Gastrocnemius medialis (tissue), 4 donors: Measurements from ENCODE around the gene REXO5. TPM values are rescaled to one million over a fixed set of nuclear protein-coding genes. Genes with fewer than 3 reads are reported as not detected.

ENCODE experiments used
- ATAC-seq, 2 donors: fragments of 150-250 bp; one replicate each; pipeline ENCODE4 v1.9.1; 2016
- DNase-seq, 2 donors: peaks; one replicate each; pipeline ENCODE4 v3.0.0-alpha.2; 2019
- H3K27ac ChIP-seq, 4 donors: fragments of 200-600 bp; sonication (generic); 1 replicate in 1 of 4; 2 replicates in 3 of 4; pipeline ENCODE4 v1.5.1; 2016 to 2018; ENCODE audit warnings: mild to moderate bottlenecking in 2 of 4, moderate library complexity in 1 of 4
- H3K27me3 ChIP-seq, 3 donors: fragments of 200-600 bp; sonication (generic) in 2 of 3; 1 replicate in 1 of 3; 2 replicates in 2 of 3; pipeline versions ENCODE4 v1.5.1 to v1.6.0; 2016 to 2019; ENCODE audit warnings: mild to moderate bottlenecking in 1 of 3, moderate library complexity in 1 of 3
- H3K36me3 ChIP-seq, 2 donors: fragments of 200-600 bp; sonication (generic) in 1 of 2; one replicate each; pipeline ENCODE4 v1.5.1; 2017 to 2018
- H3K4me1 ChIP-seq, 2 donors: fragments of 200-600 bp; sonication (generic) in 1 of 2; one replicate each; pipeline ENCODE4 v1.5.1; 2016 to 2017; ENCODE audit warnings: mild to moderate bottlenecking in 2 of 2
- H3K4me3 ChIP-seq, 4 donors: fragments of 200-600 bp; sonication (generic) in 3 of 4; 1 replicate in 1 of 4; 2 replicates in 3 of 4; pipeline ENCODE4 v1.5.1; 2016 to 2019; ENCODE audit warnings: mild to moderate bottlenecking in 2 of 4
- H3K9me3 ChIP-seq, 3 donors: fragments of 200-600 bp; sonication (generic) in 2 of 3; 1 replicate in 1 of 3; 2 replicates in 2 of 3; pipeline ENCODE4 v1.5.1; 2016 to 2019
- CTCF ChIP-seq, 5 experiments: fragments of 450-650 bp in 3 of 5; fragments of 200-600 bp in 2 of 5; sonication (generic) in 2 of 5; IDR thresholded peaks in 4 of 5; conservative IDR thresholded peaks in 1 of 5; 1 replicate in 4 of 5; 2 replicates in 1 of 5; pipeline ENCODE4 v1.5.1; 2016 to 2019; ENCODE audit warnings: antibody characterized with exemption in 5 of 5, mild to moderate bottlenecking in 3 of 5, moderate library complexity in 3 of 5
- POLR2A ChIP-seq, 2 donors: fragments of 450-650 bp; IDR thresholded peaks; one replicate each; pipeline ENCODE4 v1.6.1; 2017; ENCODE audit warnings: antibody characterized with exemption in 2 of 2, mild to moderate bottlenecking in 2 of 2, moderate library complexity in 2 of 2
- in situ Hi-C, 4 donors: fragments of 200-750 bp; cut with MboI; loops; one replicate each; pipeline versions ENCODE4 v1.15.0 to v1.8.0; 2017; ENCODE audit warnings: low sequenced_read_pairs in 4 of 4
- intact Hi-C: fragments of 100-400 bp; cut with DNase I; formaldehyde crosslinking; loops from one replicate; pipeline ENCODE4 v1.15.1; 2023; ENCODE audit warnings: low total_unique reads
- total RNA-seq, 4 donors: library from RNA; depleted of rRNA; stranded (reverse); fragments of >200 nt; gene quantifications; one replicate each; pipeline versions ENCODE4 v1.1.0 to v1.2.3, GENCODE V29; 2016

The REXO5 gene
- total RNA-seq, 4 donors from 2014 or later: 0.52 to 3.1 (median 1.6) TPM

GRCh38 chr16:20853981-20854620, 47.8 kb downstream of the REXO5 start:
- peaks cover 25 to 36% of the 10 kb centered on the region in 2 donors for H3K4me1 ChIP-seq

GRCh38 chr16:20854963-20855362, 48.6 kb downstream of the REXO5 start:
- no peak for DNase-seq
- Histone ChIP-seq H3K36me3 (peaks cover 0 to 13% of the 10 kb centered on the region in 2 donors), H3K4me3 (no peak overlapping the region), H3K4me1 (peaks cover 31 to 43% of the 10 kb centered on the region in 2 donors), H3K27ac (no peak overlapping the region), H3K27me3 (no peaks in the 10 kb centered on the region), H3K9me3 (no peaks in the 10 kb centered on the region)
- in situ Hi-C loops: loop anchor here (5.0 to 25.0 kb wide), 5 partner anchors 60 to 432 kb away; partner anchors contain the start of gene CRYM (in 1 of the 4)
- TF ChIP-seq CTCF (IDR thresholded peaks at IDR 0.05 in 4 of 5, conservative IDR thresholded peaks at IDR 0.05 in 1 of 5) (no peak), POLR2A (IDR thresholded peaks at IDR 0.05) (no peak)
- no peak for ATAC-seq
- intact Hi-C loops: no loop called here

More at GRCh38 chr16:20853981-20854620, 47.8 kb downstream of the REXO5 start:
- in situ Hi-C loops (loop anchor here in 3 of 4 donors (5.0 to 25.0 kb wide), 5 partner anchors 61 to 433 kb away; partner anchors contain the start of gene CRYM (in 1 of the 3)), intact Hi-C loops (no loop called here)
- no peak for DNase-seq
- no peak overlapping the region for H3K4me3 ChIP-seq
- H3K27me3 ChIP-seq: no peaks in the 10 kb centered on the region
- ATAC-seq: no peak
- peaks cover 0 to 8% of the 10 kb centered on the region in 2 donors for H3K36me3 ChIP-seq
- H3K27ac ChIP-seq: peak overlapping the region in 2 of 4 donors; percentile 32 to 72
- H3K9me3 ChIP-seq: no peaks in the 10 kb centered on the region
- no peak for TF ChIP-seq CTCF (IDR thresholded peaks at IDR 0.05 in 4 of 5, conservative IDR thresholded peaks at IDR 0.05 in 1 of 5)
- no peak for TF ChIP-seq POLR2A (IDR thresholded peaks at IDR 0.05)

GRCh38 chr16:20857281-20857680, 51.0 kb downstream of the REXO5 start:
- ATAC-seq (no peak), DNase-seq (no peak)
- Histone ChIP-seq H3K9me3 (no peaks in the 10 kb centered on the region), H3K27me3 (no peaks in the 10 kb centered on the region), H3K27ac (no peak overlapping the region), H3K4me1 (peaks cover 19 to 30% of the 10 kb centered on the region in 2 donors), H3K4me3 (no peak overlapping the region), H3K36me3 (peaks cover 0 to 15% of the 10 kb centered on the region in 2 donors)
- intact Hi-C loops: no loop called here
- TF ChIP-seq CTCF (IDR thresholded peaks at IDR 0.05 in 4 of 5, conservative IDR thresholded peaks at IDR 0.05 in 1 of 5) (no peak), POLR2A (IDR thresholded peaks at IDR 0.05) (no peak)
- in situ Hi-C loops: loop anchor here (5.0 to 25.0 kb wide), 4 partner anchors 58 to 430 kb away; partner anchors contain the start of gene CRYM (in 1 of the 4)

GRCh38 chr16:20859229-20859628, 52.9 kb downstream of the REXO5 start:
- H3K4me1 ChIP-seq: peaks cover 19% of the 10 kb centered on the region in 2 donors
- H3K4me3 ChIP-seq: no peak overlapping the region
- no peak for TF ChIP-seq CTCF (IDR thresholded peaks at IDR 0.05 in 4 of 5, conservative IDR thresholded peaks at IDR 0.05 in 1 of 5)
- no peak for TF ChIP-seq POLR2A (IDR thresholded peaks at IDR 0.05)
- H3K9me3 ChIP-seq: no peaks in the 10 kb centered on the region
- DNase-seq (no peak), ATAC-seq (no peak)
- H3K27ac ChIP-seq: no peak overlapping the region
- no peaks in the 10 kb centered on the region for H3K27me3 ChIP-seq
- intact Hi-C loops (no loop called here), in situ Hi-C loops (loop anchor here (5.0 to 25.0 kb wide), 4 partner anchors 56 to 428 kb away; partner anchors contain the start of gene CRYM (in 1 of the 4))
- peaks cover 0 to 15% of the 10 kb centered on the region in 2 donors for H3K36me3 ChIP-seq
